Fibroblast of the aortic adventitia (primary cell): Measurements from ENCODE around the gene CDON. TPM values are rescaled to one million over a fixed set of nuclear protein-coding genes. Genes with fewer than 3 reads are reported as not detected.

ENCODE experiments used
- DNase-seq: peaks from one replicate; pipeline ENCODE4 v3.0.0-alpha.2; 2010; ENCODE audit warnings: low read depth
- H3K4me3 ChIP-seq: 2 replicates; pipeline ENCODE4 v1.5.1; 2011; ENCODE audit warnings: low read depth, mild to moderate bottlenecking, control low read depth, low read length, moderate library complexity
- CTCF ChIP-seq: IDR thresholded peaks from 2 replicates; pipeline ENCODE4 v1.5.1; 2011; ENCODE audit warnings: mild to moderate bottlenecking, low read length, control low read depth, inconsistent platforms; ENCODE audit not compliant: insufficient read depth
- total RNA-seq: library from RNA; depleted of rRNA; stranded (reverse); fragments of >200 nt; gene quantifications from 2 replicates; pipeline ENCODE4 v1.2.3, GENCODE V29; 2012; ENCODE audit warnings: low replicate concordance

Gene CDON
- total RNA-seq, 1 donor: 54.4 TPM

GRCh38 chr11:125960771-125961170 is 101.9 kb downstream of the CDON start:
- DNase-seq: no peak
- H3K4me3 ChIP-seq: no peak overlapping the region
- no peak for TF ChIP-seq CTCF

GRCh38 chr11:125959931-125960330 is 102.7 kb downstream of the CDON start:
- TF ChIP-seq CTCF: no peak
- no peak overlapping the region for H3K4me3 ChIP-seq
- no peak for DNase-seq

DNA sequence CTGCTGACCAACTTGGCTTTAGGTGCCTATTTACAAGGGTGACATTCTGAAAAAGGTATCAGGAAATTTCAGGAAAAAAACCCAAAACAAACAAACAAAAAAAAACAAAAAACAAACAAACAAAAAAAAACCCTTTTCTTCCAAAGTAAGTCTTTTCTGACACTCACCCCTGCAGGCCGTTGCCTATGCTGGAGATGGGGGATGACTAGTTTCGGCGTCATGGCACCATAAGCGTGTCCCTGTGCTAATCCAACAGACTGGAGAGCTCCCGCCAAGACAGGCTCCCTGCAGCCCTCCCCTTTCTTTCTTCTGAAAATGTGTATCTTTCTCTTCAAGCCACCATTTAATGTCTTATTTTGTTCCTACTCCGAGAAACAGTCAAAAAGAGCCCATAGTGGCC is 103.2 kb downstream of the CDON start:
- TF ChIP-seq CTCF: no peak
- H3K4me3 ChIP-seq: no peak overlapping the region
- DNase-seq: no peak

DNA sequence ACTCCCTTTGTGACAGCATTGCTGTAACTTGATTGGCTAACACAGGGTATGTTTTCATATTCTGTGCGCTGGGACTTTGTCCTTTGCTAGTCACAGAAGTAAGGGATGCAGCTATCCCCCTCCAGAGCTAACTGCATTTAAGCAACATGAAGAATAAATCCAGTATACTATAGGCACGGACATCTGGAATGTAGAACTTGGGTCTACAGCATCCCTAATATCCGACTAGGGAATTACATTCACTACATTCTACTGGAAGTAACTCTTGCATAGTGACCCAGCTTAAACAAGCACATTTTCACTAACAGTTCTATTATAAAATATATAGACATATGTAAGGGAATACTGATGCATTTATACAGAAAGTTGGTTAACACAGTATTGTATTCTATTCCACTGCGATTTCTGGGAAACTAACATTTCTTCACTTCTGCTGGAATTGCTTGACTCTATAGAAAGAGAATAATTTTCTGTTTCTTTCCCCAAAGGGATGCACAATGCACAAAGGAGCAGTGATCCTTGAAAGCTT is 103.7 kb downstream of the CDON start:
- H3K4me3 ChIP-seq: no peak overlapping the region
- no peak for TF ChIP-seq CTCF
- DNase-seq: no peak

GRCh38 chr11:125957618-125958332 is 104.9 kb downstream of the CDON start:
- no peak for TF ChIP-seq CTCF
- peak; percentile 59 for DNase-seq
- no peak overlapping the region for H3K4me3 ChIP-seq

DNA sequence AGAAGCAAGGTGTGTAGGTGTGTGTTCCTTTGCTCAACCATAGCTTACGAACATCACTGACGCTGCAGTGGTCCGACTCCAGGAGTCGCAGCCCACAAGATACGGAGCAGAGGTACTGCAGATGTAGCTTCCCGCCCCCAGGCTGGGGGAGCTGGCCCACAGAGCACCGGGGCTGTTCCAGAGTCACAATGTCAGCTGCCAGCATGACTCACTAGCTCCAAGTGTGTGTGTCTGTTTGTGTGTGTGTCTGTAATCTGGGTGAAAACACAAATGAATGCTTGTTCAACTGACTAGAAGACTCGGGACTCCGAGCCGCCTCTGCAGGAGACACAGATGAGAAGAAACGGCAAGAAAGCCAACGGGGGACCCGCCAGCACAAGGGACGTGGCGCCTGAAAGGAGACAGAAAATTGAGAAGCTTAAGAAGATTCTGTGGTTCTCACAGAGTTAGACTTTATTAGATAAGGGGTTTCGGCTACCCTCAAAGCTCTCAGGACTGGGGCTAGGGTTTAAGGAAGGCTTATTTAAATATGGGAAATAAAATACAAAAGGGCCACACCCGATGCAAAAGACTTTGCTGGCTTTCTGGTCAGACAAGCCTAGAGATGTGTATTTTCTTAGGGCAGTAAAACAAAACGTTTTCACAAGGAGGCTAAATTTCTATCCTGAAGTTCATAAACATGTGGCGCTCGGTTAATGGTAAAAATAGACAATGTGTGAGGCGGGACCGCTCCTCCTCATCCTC is 106.1 kb downstream of the CDON start:
- peak; percentile 78 for DNase-seq
- TF ChIP-seq CTCF: peak; percentile 10
- no peak overlapping the region for H3K4me3 ChIP-seq
